Brain microvascular endothelial cell (primary cell): ENCODE results near the gene KCNB1.

ENCODE experiments used
- DNase-seq: peaks from one replicate; pipeline ENCODE4 v3.0.0-alpha.2; 2020
- H3K27ac ChIP-seq: fragments of 250-450 bp; sonication (Bioruptor Pico); 2 replicates; pipeline ENCODE4 v1.5.1; 2020; ENCODE audit warnings: mild to moderate bottlenecking, moderate library complexity
- H3K27me3 ChIP-seq: fragments of 250-450 bp; sonication (Bioruptor Pico); replicated peaks from 2 replicates; pipeline ENCODE4 v1.5.1; 2020; ENCODE audit warnings: mild to moderate bottlenecking
- H3K36me3 ChIP-seq: fragments of 250-450 bp; sonication (Bioruptor Pico); replicated peaks from 2 replicates; pipeline ENCODE4 v1.5.1; 2020; ENCODE audit warnings: mild to moderate bottlenecking
- H3K4me3 ChIP-seq: 2 replicates; pipeline ENCODE4 v1.5.1; 2011; ENCODE audit warnings: low read depth, mild to moderate bottlenecking, control low read depth, low read length, moderate library complexity
- CTCF ChIP-seq: IDR thresholded peaks from 2 replicates; pipeline ENCODE4 v1.5.1; 2011; ENCODE audit warnings: low read depth, mild to moderate bottlenecking, moderate library complexity, low read length, control low read depth, inconsistent platforms; ENCODE audit errors: missing control alignments
- in situ Hi-C: cut with HindIII; loops from 2 replicates; pipeline ENCODE4 v1.10.0; 2017; ENCODE audit warnings: low sequenced_read_pairs, low pct_ligation_motif_present

KCNB1 gene

GRCh38 chr20:49496043-49496442 is 13.6 kb upstream of the KCNB1 start:
- TF ChIP-seq CTCF = no peak
- DNase-seq = no peak
- Histone ChIP-seq H3K36me3 (no peaks in the 10 kb centered on the region), H3K4me3 (no peak overlapping the region), H3K27ac (no peak overlapping the region), H3K27me3 (peaks cover 10% of the 10 kb centered on the region)
- in situ Hi-C loops = no loop called here

- Histone ChIP-seq H3K4me3 (no peak overlapping the region), H3K27ac (no peak overlapping the region), H3K27me3 (peaks cover 6% of the 10 kb centered on the region), H3K36me3 (no peaks in the 10 kb centered on the region)
- in situ Hi-C loops = no loop called here
- TF ChIP-seq CTCF = no peak
- no peak for DNase-seq
Observed at GRCh38 chr20:49490689-49491088, 8.2 kb upstream of the KCNB1 start.

GRCh38 chr20:49489688-49490087 is 7.2 kb upstream of the KCNB1 start:
- H3K27ac ChIP-seq = no peak overlapping the region
- in situ Hi-C loops = no loop called here
- no peak for TF ChIP-seq CTCF
- H3K36me3 ChIP-seq = no peaks in the 10 kb centered on the region
- H3K27me3 ChIP-seq = peaks cover 8% of the 10 kb centered on the region
- no peak overlapping the region for H3K4me3 ChIP-seq
- no peak for DNase-seq

- Histone ChIP-seq H3K27me3 (peaks cover 26% of the 10 kb centered on the region), H3K36me3 (no peaks in the 10 kb centered on the region), H3K4me3 (no peak overlapping the region), H3K27ac (no peak overlapping the region)
- TF ChIP-seq CTCF = no peak
- in situ Hi-C loops = no loop called here
- no peak for DNase-seq
Observed at GRCh38 chr20:49486064-49486463, 3.6 kb upstream of the KCNB1 start.

- no peak for DNase-seq
- H3K36me3 ChIP-seq = no peaks in the 10 kb centered on the region
- H3K27me3 ChIP-seq = peaks cover 26% of the 10 kb centered on the region
- no peak overlapping the region for H3K4me3 ChIP-seq
- no peak for TF ChIP-seq CTCF
- H3K27ac ChIP-seq = no peak overlapping the region
- in situ Hi-C loops = no loop called here
Observed at GRCh38 chr20:49485563-49485962, 3.1 kb upstream of the KCNB1 start.
